ENCODE results near the gene NFATC2.
A peak's percentile ranks its signal among the peaks of the same experiment; 100 is the strongest.

NFATC2 gene

GRCh38 chr20:51382111-51382985 is 160.2 kb downstream of the NFATC2 start:
- no peak for TF ChIP-seq SPI1 (IDR thresholded peaks at IDR 0.05; ENCODE audit: borderline replicate concordance, low read depth)
- no peak for TF ChIP-seq POLR2AphosphoS5 (IDR thresholded peaks at IDR 0.05; ENCODE audit: low read depth)
- no peak for TF ChIP-seq CTCF (IDR thresholded peaks at IDR 0.05; ENCODE audit: insufficient read depth, low read length)
- TF ChIP-seq GABPA (IDR thresholded peaks at IDR 0.05; ENCODE audit: low read depth): no peak
- TF ChIP-seq REST (IDR thresholded peaks at IDR 0.05; ENCODE audit: insufficient replicate concordance, low read depth): no peak
- Histone ChIP-seq H3K27ac (replicated peaks) (no peak overlapping the region), H3K4me3 (replicated peaks; ENCODE audit: insufficient read depth, low read length) (no peak overlapping the region), H3K27me3 (ENCODE audit: insufficient read depth, poor library complexity, severe bottlenecking) (no peaks in the 10 kb centered on the region)
- DNase-seq (ENCODE audit: low read depth in 1 of 2, low spot score in 1 of 2): no peak

GRCh38 chr20:51381557-51381956 is 161.0 kb downstream of the NFATC2 start:
- Histone ChIP-seq H3K4me3 (replicated peaks; ENCODE audit: insufficient read depth, low read length) (no peak overlapping the region), H3K27me3 (ENCODE audit: insufficient read depth, poor library complexity, severe bottlenecking) (no peaks in the 10 kb centered on the region), H3K27ac (replicated peaks) (no peak overlapping the region)
- TF ChIP-seq SPI1 (IDR thresholded peaks at IDR 0.05; ENCODE audit: borderline replicate concordance, low read depth): no peak
- no peak for TF ChIP-seq REST (IDR thresholded peaks at IDR 0.05; ENCODE audit: insufficient replicate concordance, low read depth)
- no peak for TF ChIP-seq POLR2AphosphoS5 (IDR thresholded peaks at IDR 0.05; ENCODE audit: low read depth)
- TF ChIP-seq CTCF (IDR thresholded peaks at IDR 0.05; ENCODE audit: insufficient read depth, low read length): no peak
- TF ChIP-seq GABPA (IDR thresholded peaks at IDR 0.05; ENCODE audit: low read depth): no peak
- DNase-seq (ENCODE audit: low read depth in 1 of 2, low spot score in 1 of 2): peak in 1 of 2 experiments; percentile 3

GRCh38 chr20:51380401-51381385 is 161.8 kb downstream of the NFATC2 start:
- DNase-seq (ENCODE audit: low read depth in 1 of 2, low spot score in 1 of 2): no peak
- Histone ChIP-seq H3K27me3 (ENCODE audit: insufficient read depth, poor library complexity, severe bottlenecking) (no peaks in the 10 kb centered on the region), H3K27ac (replicated peaks) (no peak overlapping the region), H3K4me3 (replicated peaks; ENCODE audit: insufficient read depth, low read length) (no peak overlapping the region)
- TF ChIP-seq REST (IDR thresholded peaks at IDR 0.05; ENCODE audit: insufficient replicate concordance, low read depth) (no peak), POLR2AphosphoS5 (IDR thresholded peaks at IDR 0.05; ENCODE audit: low read depth) (no peak)

All from HL-60 (cell line).